GM15510 (cell line): Measurements from ENCODE around the gene ADGRG4.

Experiments
- POLR2A ChIP-seq: IDR thresholded peaks from 3 replicates; pipeline ENCODE4 v1.6.1; 2011; ENCODE audit warnings: borderline replicate concordance; ENCODE audit not compliant: insufficient read length; ENCODE audit errors: extremely low read depth

Gene ADGRG4

DNA sequence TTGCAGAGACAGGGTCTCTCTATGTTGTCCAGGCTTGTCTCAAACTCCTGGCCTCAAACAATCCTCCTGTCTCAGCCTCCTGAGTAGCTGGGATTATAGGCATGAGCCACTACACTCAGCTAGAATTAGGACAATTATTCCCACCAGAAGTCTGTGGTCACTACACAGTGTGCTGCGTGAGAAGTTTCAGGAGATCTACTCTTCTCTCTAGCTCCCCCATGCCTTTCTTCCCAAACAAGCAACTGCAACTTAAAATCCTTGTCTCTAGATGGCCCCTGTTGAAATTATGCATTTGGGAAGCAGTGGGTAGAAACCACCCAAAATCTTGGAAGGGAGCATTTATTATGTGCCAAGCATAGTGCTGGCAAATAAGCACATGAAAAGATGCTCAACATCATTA lies 28.4 kb upstream of the ADGRG4 start:
- no peak for TF ChIP-seq POLR2A

DNA sequence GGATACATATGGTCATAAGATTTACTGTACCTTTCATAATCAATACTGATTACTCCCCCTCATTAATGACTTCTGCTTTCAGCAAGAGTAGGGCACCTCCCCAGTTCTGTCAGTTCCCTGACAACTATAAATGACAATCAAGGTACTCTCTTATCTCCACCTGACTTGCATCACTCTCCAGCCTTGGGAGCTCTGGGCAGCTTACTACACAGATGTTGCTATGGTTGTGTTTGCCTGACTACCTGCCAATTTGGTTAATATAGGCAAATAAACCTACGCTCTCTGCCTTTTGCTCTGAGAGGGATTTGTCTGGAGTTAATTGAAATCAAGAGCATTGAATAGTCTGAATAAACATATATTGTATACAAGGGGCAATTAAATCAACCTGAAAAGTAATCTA lies 26.8 kb upstream of the ADGRG4 start:
- no peak for TF ChIP-seq POLR2A

DNA sequence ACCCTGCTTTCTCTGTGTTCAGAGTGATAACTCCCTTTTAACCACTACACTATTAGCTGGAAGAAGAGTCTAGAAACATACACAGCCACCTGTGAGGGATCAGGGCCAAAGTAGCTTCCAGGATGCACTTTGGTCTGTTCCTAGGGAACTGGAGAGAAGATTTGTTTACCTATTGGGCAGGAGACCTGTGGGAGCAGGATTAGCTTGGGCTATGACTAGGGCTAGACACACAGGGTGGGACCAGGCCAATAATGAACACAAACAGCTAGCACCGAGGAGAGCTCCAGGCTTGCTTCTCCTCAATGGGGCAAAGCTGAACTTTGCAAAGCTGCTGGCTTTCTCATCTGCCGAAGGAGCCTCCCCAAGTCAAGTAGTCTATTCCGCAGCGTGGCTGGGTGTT lies 25.2 kb upstream of the ADGRG4 start:
- no peak for TF ChIP-seq POLR2A

DNA sequence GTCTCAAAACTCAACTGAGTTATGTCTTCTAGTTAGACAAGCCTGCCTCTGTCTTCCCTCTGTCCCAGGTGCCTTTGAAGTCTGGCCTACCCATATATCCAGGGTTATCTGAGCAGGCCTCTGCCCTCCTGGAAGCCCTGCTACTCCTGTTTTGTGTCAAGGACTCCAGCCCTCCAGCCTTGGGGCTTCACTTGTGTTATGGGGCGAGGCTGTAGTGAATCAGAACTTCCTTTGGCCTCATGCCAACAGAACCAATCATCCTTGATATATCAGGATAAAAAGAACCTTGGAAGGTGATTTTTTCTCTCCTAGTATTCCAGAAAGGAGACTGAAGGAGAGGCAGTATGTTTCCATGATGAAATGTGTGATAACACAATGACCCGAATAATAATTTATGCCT lies 8.9 kb upstream of the ADGRG4 start:
- TF ChIP-seq POLR2A, result no peak

DNA sequence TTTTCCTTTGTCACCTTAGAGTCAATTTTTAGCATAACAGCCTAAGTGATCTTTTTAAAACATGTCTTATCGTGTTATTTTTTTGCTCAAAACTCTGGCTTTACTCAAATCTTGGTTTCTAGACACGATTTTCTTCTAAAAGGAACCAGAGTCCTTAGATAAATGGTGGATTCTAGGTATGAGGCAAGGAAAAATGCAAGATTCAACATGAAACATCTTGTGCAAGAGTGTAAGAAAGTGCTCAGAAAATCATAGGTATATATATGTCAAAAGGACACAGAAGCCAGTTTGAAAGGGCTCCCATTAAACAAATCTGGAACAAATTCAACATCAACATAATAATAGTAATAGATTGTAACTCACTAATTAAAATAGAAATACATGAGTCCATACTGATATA lies 8.1 kb upstream of the ADGRG4 start:
- TF ChIP-seq POLR2A, result no peak

DNA sequence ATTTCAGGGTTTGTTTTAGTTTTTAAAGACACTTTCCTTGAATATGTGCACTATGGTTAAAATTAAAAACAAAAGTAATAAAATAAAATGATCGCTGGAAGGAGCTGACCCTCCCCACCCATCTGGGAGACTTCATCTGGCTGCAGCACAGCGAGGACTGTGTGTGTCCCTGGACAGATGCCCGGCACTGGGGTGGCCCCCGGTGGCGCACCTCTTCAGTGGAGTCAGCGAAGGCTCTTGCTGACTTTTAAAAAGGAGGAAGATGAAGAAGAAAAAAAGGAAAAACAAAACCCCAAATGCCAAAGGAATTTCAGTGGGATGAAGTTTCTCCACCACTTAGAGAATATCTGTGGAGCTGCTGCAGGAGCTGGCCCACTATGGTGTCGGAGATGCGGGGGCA lies 5.4 kb upstream of the ADGRG4 start:
- no peak for TF ChIP-seq POLR2A

DNA sequence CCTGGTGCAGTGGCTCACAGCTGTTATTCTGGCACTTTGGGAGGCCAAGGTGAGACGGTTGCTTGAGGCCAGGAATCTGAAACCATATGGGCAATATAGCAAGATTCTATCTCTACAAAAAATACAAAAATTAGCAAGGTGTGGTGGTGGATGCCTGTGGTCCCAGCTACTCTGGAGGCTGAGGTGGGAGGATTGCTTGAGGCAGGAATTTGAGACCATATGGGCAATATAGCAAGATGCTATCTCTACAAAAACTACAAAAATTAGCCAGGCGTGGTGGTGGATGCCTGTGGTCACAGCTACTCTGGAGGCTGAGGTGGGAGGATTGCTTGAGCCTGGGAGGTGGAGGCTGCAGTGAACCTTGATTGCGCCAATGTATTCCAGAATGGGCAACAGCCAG lies 2.3 kb downstream of the ADGRG4 start:
- no peak for TF ChIP-seq POLR2A

DNA sequence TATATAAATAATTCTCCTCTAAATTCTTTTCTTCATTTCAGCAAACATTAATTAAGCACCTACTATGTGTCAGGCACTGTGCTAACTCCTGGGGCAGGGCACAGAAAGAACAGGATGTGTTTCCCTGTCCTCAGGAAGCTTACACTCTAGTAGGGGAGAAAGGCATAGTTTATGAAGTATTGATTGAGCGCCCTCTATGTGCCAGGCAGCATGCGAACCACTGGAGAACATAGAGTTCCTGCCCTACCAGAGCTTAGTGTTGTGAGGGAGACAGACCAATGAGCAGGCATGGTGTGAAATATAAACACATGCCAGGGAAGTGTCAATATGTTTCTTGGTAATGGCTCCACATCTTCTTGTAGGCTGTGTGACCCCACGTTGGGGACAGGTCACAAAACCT lies 3.7 kb downstream of the ADGRG4 start:
- TF ChIP-seq POLR2A, result no peak

DNA sequence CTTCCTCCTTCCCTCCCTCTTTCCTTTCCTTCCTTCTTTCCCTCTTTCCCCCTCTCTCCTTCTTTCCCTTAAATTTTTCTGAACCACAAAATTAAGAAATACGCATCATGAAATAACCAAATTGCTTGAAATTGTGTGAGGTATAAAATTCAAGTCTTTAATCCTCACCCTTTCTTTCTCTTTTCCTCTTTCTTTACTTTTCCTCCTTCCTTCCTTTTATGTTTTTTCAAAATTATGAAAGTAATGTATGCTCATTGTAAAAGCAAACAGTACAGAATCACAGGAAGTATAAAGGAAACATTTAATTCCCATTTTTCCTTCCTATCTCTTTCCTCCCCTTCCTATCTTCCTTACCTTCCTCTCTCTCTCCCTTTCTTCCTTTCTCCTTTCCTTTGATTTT lies 5.4 kb downstream of the ADGRG4 start:
- no peak for TF ChIP-seq POLR2A

DNA sequence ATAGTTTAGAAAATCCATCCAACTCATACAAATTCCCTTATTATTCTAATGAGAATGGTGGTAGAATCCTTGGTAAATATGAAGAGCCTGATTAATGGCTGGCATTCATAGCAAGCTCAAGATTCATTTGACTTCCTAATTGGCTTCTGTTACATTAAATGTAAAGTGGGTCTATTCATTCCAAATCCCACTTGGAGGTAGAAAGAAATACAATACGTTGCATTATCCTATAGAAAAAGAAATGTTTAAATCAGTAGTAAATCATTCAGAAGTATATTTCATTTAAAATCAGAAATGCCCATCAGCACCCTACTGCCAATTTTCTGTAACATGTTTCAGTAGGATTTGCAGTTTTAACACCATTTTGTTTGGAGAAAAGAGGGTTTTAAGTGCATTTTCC lies 6.7 kb downstream of the ADGRG4 start:
- TF ChIP-seq POLR2A, result no peak

DNA sequence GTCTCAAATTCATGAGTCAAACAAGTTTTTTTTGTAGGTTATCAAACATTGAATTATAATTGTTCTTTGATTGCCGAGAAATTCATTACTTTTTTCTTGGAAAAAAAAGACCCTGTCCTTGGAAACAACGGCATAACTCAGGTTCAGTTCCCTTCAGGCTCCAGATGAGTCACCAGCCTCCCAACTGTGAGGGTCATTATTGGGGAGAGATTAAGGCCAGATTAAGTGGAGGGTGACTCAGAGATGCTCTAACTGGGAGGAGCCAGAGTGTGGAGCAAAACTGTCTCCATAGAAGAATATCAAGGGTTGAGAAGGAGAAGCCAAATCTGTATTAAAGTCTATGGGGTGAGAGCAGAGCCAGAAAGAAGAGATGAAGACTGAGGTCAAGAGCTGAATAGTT lies 9.6 kb downstream of the ADGRG4 start:
- TF ChIP-seq POLR2A, result no peak

DNA sequence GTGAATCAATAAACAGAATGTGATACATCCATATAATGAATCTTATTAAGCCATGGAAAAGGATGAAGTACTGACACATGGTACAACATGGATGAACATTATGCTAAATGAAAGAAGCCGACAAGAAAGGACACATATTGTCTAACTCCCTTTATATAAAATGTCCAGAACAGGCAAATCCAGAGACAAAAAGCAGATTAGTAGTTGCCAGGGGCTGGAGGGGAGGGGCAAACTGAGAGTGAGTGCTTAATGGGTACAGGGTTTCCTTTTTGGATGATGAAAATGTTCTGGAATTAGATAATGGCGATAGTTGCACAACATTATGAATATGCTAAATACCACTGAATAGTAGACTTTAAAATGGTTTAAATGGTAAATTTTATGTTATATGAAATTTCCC lies 17.4 kb downstream of the ADGRG4 start:
- no peak for TF ChIP-seq POLR2A

DNA sequence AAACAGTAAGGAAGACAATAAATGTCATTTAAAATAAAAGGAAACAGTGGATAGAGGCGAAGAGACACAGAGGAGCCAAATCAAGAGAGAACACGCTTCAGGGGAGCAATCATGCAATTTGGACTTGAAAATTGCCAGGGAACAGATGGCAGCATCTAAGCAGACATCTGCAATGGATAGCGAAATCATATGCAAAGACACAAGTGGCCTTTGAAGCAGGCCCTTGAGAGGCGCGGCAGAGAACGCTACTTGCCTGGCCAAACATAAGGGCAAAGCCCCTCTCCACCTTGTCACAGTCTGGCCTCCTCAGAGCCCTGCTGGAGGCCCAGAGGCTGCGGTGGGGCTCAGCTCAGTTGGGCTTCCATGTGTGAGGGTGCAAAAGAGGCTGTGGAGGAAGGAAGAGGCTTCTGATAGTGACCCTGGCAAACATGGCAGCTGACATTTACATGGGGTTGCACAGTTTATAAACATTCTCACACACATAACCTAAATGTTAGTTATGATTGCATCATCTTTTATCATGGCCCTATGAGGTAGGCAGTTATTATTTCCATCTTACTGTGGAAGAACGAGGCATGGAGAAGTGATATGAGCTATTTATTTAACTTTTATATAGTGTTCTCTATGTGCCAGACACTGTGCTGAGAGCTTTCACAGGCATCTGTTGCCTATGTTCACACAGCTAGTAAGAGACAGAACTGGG lies 18.3 kb downstream of the ADGRG4 start:
- TF ChIP-seq POLR2A, result no peak

DNA sequence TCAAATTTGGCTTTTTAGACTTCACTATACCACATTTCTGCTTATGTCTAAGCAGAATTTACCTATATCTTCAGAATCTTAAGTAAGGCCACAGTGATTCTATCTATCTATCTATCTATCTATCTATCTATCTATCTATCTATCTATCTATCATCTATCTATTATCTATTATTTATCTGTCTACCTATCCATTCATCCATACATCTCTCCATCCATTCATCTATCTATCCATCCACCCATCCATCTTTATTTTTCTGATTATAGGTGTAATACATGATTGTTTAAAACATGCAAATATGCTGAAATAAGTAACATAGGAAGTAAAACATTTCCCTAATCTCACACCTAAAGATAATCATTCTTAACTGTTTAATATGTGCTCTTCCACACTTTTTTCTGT lies 18.8 kb downstream of the ADGRG4 start:
- no peak for TF ChIP-seq POLR2A

DNA sequence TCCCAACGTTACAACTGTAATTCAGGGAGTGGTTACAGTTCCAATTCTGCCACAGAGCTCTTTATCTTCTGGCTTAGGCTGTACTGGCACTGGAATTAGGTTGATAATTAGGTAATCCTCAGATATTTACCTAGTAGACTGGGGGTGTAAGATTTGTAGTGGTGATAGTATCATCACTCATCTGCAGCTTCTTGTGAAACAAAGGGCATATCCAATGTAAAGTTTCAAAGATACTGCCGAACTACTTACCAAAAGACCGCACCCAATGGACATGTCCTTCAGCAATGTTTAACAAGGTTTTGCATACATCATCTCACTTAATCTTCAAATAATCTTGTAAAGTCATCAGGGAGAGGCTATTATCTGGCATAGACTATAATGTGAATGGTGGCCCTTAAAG lies 20.8 kb downstream of the ADGRG4 start:
- no peak for TF ChIP-seq POLR2A

DNA sequence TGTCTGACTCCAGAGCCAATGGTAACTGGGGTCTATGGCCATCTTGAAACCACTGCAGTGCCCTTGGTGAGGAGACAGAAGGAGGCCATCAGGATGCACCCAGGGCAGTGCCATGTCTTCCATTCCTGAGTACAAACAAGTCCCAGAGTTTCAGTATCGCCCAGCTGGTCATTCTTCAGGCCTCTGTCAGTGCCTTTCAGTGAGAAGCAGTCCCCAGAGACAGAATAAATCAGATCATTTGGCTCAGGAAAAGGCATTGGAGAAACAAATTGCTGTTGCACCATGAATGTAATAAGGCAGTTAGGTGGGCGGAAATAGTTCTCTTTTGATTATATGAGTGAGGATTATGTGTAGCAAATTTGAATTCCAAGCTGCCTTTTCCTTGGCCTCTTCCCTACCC lies 21.3 kb downstream of the ADGRG4 start:
- no peak for TF ChIP-seq POLR2A

DNA sequence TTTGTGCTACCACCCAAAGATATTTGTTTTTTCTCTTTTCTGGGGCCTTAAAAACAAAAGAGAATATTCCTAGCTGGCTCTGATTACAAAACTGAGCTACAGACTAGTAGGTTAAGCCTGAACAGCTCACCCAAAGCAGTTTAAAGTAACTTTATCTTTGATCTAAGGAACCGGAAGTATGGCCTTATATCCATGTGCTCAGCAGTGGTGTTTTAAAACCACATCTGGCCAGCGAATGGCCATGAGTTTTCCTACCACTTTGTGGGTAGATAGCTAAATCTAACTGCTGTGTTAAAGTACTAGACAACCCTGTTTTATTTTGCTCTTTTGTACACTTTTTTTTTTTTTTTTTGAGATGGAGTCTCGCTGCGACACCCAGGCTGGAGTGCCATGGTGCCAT lies 24.6 kb downstream of the ADGRG4 start:
- no peak for TF ChIP-seq POLR2A

DNA sequence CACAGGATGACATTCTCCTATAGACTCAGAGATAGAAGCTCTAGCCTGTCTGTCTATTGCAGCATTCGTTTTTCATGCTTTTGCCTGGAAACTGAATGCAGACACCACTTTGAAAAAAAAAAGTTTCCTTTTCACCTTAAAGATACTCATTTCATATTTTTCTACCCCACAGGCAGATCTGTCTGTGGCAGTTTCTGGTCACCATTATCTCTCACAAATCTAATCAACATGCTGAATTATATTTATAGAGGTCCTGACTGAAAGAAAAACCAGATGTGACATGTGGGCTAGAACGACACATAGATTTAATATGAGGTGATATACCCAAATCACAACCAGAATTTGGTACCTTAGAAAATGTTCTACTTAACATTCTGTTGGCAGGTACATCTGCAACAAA lies 28.2 kb downstream of the ADGRG4 start:
- no peak for TF ChIP-seq POLR2A

DNA sequence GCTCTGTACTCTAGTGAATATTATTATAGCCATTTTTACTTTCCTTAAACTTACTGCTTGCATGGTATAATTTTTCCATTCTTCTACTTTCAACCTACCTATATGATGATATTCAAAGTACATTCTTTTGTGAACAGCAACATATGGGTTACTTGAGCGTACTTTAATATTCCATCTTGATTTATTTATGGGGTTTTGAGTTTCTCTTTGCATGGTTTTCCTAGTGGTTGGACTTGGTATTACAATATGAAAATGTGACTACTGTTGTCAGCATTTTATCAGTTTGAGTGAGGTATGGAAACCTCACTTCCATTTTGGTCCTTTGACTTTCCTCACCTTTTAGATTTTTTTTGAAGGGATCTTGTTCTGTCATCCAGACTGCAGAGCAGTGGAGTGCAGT lies 35.9 kb downstream of the ADGRG4 start:
- no peak for TF ChIP-seq POLR2A
